Ishikawa (cell line): ENCODE measurements around the gene NUP133.

Experiments
- CEBPB ChIP-seq: IDR thresholded peaks from 2 replicates; pipeline ENCODE4 v1.6.1; 2012
- CREB1 ChIP-seq: IDR thresholded peaks from 2 replicates; pipeline ENCODE4 v1.6.1; 2012; ENCODE audit warnings: low read depth
- EGR1 ChIP-seq: IDR thresholded peaks from 2 replicates; pipeline ENCODE4 v1.6.1; 2012
- EP300 ChIP-seq: IDR thresholded peaks from 2 replicates; pipeline ENCODE4 v1.6.1; 2012; ENCODE audit warnings: borderline replicate concordance
- FOXM1 ChIP-seq: IDR thresholded peaks from 2 replicates; pipeline ENCODE4 v1.6.1; 2012; ENCODE audit warnings: low read depth, borderline replicate concordance
- MAX ChIP-seq: IDR thresholded peaks from 2 replicates; pipeline ENCODE4 v1.6.1; 2012
- NFIC ChIP-seq: IDR thresholded peaks from 2 replicates; pipeline ENCODE4 v1.6.1; 2012
- RAD21 ChIP-seq: IDR thresholded peaks from 2 replicates; pipeline ENCODE4 v1.6.1; 2012; ENCODE audit warnings: low read depth
- TAF1 ChIP-seq: IDR thresholded peaks from 2 replicates; pipeline ENCODE4 v1.6.1; 2012; ENCODE audit warnings: low read depth, mild to moderate bottlenecking
- TCF12 ChIP-seq: IDR thresholded peaks from 2 replicates; pipeline ENCODE4 v1.6.1; 2012; ENCODE audit warnings: low read depth
- TEAD4 ChIP-seq: IDR thresholded peaks from 2 replicates; pipeline ENCODE4 v1.6.1; 2012
- YY1 ChIP-seq: IDR thresholded peaks from 2 replicates; pipeline ENCODE4 v1.6.1; 2012; ENCODE audit warnings: low read depth
- ZBTB7A ChIP-seq: IDR thresholded peaks from 2 replicates; pipeline ENCODE4 v1.6.1; 2012; ENCODE audit warnings: low read depth
- TF ChIP-seq, protein P1 (sequence below): IDR thresholded peaks from 2 replicates; pipeline ENCODE4 v1.6.1; 2012
- TF ChIP-seq, protein P2 (sequence below): IDR thresholded peaks from 2 replicates; pipeline ENCODE4 v1.6.1; 2012; ENCODE audit warnings: low read depth, mild to moderate bottlenecking

Gene NUP133

DNA sequence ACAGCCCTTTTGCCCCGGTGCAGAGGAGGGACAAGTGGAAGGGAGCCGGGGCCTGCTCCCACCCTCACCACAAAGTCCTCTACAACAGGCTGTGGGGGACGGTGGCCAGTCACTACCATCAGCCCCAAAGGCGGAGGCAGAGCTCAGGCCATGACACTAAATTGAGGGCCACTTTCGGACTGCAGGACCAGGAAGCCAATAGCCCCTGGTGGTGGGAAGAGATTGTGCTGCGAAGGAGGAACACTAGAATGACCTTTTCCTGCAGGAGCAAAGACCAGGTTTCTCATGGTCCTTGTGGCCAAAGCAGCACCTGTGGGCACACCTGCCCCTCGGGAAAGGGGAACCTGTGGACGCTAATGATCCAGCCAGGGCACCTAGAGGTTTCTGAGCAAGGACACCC is 104.6 kb downstream of the NUP133 start:
- TF ChIP-seq, protein P1, sequence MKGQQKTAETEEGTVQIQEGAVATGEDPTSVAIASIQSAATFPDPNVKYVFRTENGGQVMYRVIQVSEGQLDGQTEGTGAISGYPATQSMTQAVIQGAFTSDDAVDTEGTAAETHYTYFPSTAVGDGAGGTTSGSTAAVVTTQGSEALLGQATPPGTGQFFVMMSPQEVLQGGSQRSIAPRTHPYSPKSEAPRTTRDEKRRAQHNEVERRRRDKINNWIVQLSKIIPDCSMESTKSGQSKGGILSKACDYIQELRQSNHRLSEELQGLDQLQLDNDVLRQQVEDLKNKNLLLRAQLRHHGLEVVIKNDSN: no peak
- no peak for TF ChIP-seq CREB1
- TF ChIP-seq TAF1: no peak
- TF ChIP-seq RAD21: no peak
- no peak for TF ChIP-seq EGR1
- no peak for TF ChIP-seq TCF12
- no peak for TF ChIP-seq MAX
- no peak for TF ChIP-seq NFIC
- TF ChIP-seq, protein P2, sequence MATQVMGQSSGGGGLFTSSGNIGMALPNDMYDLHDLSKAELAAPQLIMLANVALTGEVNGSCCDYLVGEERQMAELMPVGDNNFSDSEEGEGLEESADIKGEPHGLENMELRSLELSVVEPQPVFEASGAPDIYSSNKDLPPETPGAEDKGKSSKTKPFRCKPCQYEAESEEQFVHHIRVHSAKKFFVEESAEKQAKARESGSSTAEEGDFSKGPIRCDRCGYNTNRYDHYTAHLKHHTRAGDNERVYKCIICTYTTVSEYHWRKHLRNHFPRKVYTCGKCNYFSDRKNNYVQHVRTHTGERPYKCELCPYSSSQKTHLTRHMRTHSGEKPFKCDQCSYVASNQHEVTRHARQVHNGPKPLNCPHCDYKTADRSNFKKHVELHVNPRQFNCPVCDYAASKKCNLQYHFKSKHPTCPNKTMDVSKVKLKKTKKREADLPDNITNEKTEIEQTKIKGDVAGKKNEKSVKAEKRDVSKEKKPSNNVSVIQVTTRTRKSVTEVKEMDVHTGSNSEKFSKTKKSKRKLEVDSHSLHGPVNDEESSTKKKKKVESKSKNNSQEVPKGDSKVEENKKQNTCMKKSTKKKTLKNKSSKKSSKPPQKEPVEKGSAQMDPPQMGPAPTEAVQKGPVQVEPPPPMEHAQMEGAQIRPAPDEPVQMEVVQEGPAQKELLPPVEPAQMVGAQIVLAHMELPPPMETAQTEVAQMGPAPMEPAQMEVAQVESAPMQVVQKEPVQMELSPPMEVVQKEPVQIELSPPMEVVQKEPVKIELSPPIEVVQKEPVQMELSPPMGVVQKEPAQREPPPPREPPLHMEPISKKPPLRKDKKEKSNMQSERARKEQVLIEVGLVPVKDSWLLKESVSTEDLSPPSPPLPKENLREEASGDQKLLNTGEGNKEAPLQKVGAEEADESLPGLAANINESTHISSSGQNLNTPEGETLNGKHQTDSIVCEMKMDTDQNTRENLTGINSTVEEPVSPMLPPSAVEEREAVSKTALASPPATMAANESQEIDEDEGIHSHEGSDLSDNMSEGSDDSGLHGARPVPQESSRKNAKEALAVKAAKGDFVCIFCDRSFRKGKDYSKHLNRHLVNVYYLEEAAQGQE: no peak
- no peak for TF ChIP-seq TEAD4
- no peak for TF ChIP-seq YY1
- no peak for TF ChIP-seq EP300
- no peak for TF ChIP-seq FOXM1

DNA sequence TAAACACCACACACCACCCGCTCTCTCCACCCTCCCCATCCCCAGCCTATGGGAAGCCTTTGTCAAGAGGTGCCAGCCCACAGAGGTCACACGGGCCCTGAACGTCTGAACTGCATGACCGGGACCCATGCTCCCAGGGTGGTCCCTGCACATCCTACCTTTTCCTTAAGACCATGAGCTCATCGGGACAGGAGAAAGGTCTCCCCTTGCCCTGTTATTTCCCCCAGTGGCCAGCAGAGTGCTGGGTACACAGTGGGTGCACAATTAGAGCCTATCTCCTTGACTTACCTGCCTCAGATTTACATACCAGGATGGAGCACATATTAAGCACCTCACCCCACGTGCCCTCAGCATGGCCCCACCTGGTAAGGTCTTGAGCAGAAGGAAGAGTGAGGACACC is 105.1 kb downstream of the NUP133 start:
- TF ChIP-seq CREB1 (no peak), FOXM1 (no peak), CEBPB (no peak), EGR1 (no peak)

- TF ChIP-seq TCF12 (no peak), FOXM1 (no peak), TAF1 (no peak), CREB1 (no peak), CEBPB (no peak), MAX (no peak), YY1 (no peak)
These were observed 110.4 kb downstream of the NUP133 start for GRCh38 chr1:229397762-229398161.

DNA sequence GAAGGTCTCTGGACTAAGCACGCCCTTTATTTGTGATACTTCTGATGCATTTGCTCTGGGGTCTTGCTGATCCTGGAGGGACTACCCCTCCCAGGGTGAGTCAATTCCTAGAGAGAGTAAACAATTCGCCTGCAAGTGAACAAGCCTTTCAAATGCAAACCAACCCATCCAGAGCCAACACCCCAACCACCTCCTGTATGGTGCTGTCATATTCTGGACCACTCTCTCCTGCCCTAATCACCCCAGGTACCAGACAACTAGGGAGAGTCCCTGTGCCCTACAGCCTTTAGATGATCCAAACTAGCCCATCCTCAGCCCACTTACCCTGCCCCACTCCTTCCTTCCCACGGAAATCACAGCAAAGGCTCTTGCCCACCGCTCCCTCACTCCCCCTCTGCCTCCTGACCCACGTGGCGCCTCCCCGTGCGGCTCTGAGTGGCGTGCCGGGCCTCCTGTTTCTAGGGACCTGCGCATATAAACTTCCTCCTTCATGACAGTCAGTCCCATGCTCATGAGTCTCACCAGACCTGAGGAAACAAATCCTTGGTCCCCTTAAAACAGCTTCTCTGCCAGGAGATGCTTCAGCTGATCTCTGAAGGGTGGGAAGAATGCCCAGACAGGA is 111.4 kb downstream of the NUP133 start:
- TF ChIP-seq FOXM1: no peak
- no peak for TF ChIP-seq RAD21
- TF ChIP-seq, protein P1: no peak
- TF ChIP-seq ZBTB7A: no peak
- no peak for TF ChIP-seq CREB1
- no peak for TF ChIP-seq YY1
- TF ChIP-seq MAX: no peak
- no peak for TF ChIP-seq TCF12
- TF ChIP-seq, protein P2: no peak
- no peak for TF ChIP-seq CEBPB
- no peak for TF ChIP-seq NFIC
- TF ChIP-seq EGR1: no peak
- no peak for TF ChIP-seq TEAD4
- TF ChIP-seq EP300: no peak
- TF ChIP-seq TAF1: no peak

GRCh38 chr1:229392936-229393335 is 115.2 kb downstream of the NUP133 start:
- TF ChIP-seq EP300: no peak
- no peak for TF ChIP-seq YY1
- TF ChIP-seq MAX: no peak
- no peak for TF ChIP-seq CEBPB
- TF ChIP-seq, protein P1: no peak
- TF ChIP-seq EGR1: no peak
- TF ChIP-seq CREB1: no peak
